Effector memory CD8-positive, alpha-beta T cell (primary cell): ENCODE measurements around the gene MANEAL.

Experiments used
- ATAC-seq: fragments of 150-1000 bp; cut with Tn5 transposase; replicated peaks from 2 replicates; pipeline ENCODE4 v1.10.0; 2021; ENCODE audit warnings: mild to moderate bottlenecking, moderate library complexity
- DNase-seq, 3 experiments: peaks; one replicate each; pipeline ENCODE4 v3.0.0; 2021
- H3K27ac Mint-ChIP-seq, 2 donors: one replicate each; pipeline ENCODE4 v1.8.0; 2022; ENCODE audit warnings: mild to moderate bottlenecking in 2 of 2, mixed read lengths in 2 of 2, moderate library complexity in 2 of 2
- H3K27me3 Mint-ChIP-seq, 2 donors: one replicate each; pipeline ENCODE4 v1.8.0; 2022; ENCODE audit warnings: mixed read lengths in 2 of 2
- H3K36me3 Mint-ChIP-seq: one replicate; pipeline ENCODE4 v1.8.0; 2022; ENCODE audit warnings: mild to moderate bottlenecking, moderate library complexity, mixed read lengths; ENCODE audit not compliant: insufficient read depth
- H3K4me1 Mint-ChIP-seq, 2 donors: one replicate each; pipeline ENCODE4 v1.8.0; 2022; ENCODE audit warnings: low read depth in 2 of 2, mixed read lengths in 2 of 2
- H3K4me3 Mint-ChIP-seq, 2 donors: one replicate each; pipeline ENCODE4 v1.8.0; 2022; ENCODE audit warnings: mild to moderate bottlenecking in 2 of 2, mixed read lengths in 2 of 2, moderate library complexity in 2 of 2
- H3K9me3 Mint-ChIP-seq, 2 donors: one replicate each; pipeline ENCODE4 v1.8.0; 2022; ENCODE audit warnings: mixed read lengths in 2 of 2

Gene MANEAL

DNA sequence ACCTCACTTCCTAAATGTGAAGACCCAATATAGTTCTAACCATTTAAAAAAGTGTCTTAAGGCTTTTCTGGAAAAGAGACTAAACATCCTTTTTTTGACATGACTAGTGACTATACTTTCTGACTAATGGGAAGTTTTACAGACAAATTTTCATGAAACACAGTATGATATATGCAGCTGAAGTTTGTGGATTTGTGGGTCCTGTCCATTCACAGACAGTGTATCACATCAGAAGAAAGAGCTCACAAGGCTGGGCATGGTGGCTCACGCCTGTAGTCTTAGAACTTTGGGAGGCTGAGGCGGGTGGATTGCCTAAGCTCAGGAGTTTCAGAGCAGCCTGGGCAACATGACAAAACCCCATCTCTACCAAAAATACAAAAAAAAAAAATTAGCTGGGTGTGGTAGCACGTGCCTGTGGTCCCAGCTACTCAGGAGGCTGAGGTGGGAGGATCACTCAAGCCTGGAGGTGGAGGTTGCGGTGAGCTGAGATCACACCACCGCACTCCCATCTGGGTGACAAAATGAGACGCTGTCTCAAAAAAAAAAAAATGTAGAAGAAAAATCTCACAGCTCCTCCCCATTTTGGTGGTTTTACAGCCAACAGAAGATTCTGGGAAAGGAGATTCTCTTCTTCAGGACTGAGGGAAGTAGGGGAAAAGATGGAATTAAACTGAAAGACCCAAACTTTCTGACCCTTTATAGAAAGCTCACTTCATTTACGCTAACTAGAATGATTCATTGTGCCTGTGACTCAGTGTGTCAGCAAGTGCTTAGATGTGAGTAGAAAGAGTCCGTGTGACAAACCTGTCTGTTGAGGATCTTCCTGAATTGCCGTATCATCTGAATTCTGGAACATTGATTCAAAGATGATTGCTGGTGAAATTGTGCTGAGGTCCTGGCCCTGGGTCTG, 29.5 kb downstream of the MANEAL start:
- H3K4me1 Mint-ChIP-seq = peaks cover 3 to 6% of the 10 kb centered on the region in 2 donors
- ATAC-seq (peak; percentile 75), DNase-seq (no peak)
- peaks cover 48% of the 10 kb centered on the region for H3K36me3 Mint-ChIP-seq
- no peak overlapping the region for H3K4me3 Mint-ChIP-seq
- no peaks in the 10 kb centered on the region for H3K27me3 Mint-ChIP-seq
- peak overlapping the region; percentile 44 to 85 for H3K27ac Mint-ChIP-seq
- no peaks in the 10 kb centered on the region for H3K9me3 Mint-ChIP-seq

DNA sequence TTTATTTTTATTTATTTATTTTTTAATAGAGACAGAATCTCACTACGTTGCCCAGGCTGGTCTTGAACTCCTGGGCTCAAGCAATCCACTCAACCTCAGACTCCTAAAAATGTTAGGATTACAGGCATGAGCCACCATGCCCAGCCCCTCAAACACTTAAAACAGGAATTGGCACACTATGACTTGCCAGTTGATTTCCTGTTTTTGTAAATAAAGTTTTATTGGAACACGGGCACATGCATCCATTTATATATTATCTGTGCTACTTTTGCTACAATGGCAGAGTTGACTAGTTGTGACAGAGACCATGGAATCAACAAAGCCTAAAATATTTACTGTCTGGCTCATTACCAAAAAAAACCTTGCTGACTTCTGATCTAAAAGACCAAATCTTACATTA, 30.4 kb downstream of the MANEAL start:
- DNase-seq (no peak), ATAC-seq (no peak)
- Mint-ChIP-seq H3K9me3 (no peaks in the 10 kb centered on the region), H3K4me3 (no peak overlapping the region), H3K4me1 (peaks cover 3 to 6% of the 10 kb centered on the region in 2 donors), H3K27me3 (no peaks in the 10 kb centered on the region), H3K27ac (no peak overlapping the region), H3K36me3 (peaks cover 43% of the 10 kb centered on the region)

DNA sequence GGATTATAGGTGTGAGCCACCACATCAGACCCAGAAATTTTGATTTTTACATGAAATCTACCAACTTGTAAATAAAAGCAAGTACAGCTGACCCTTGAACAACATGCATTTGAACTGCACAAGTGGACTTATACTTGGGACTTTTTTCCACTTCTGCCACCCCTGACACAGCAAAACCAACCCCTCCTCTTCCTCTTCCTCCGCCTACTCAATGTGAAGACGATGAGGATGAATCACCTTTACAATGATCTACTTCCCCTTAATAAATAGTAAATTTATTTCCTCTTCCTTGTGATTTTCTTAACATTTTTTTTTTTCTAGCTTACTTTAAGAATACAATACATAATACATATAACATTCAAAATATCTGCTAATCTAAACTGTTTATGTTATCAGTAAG, 31.9 kb downstream of the MANEAL start:
- Mint-ChIP-seq H3K4me3 (no peak overlapping the region), H3K27ac (peak overlapping the region; percentile 44 to 78), H3K4me1 (peaks cover 3 to 6% of the 10 kb centered on the region in 2 donors), H3K27me3 (no peaks in the 10 kb centered on the region), H3K36me3 (peaks cover 50% of the 10 kb centered on the region), H3K9me3 (no peaks in the 10 kb centered on the region)
- DNase-seq (no peak), ATAC-seq (no peak)

DNA sequence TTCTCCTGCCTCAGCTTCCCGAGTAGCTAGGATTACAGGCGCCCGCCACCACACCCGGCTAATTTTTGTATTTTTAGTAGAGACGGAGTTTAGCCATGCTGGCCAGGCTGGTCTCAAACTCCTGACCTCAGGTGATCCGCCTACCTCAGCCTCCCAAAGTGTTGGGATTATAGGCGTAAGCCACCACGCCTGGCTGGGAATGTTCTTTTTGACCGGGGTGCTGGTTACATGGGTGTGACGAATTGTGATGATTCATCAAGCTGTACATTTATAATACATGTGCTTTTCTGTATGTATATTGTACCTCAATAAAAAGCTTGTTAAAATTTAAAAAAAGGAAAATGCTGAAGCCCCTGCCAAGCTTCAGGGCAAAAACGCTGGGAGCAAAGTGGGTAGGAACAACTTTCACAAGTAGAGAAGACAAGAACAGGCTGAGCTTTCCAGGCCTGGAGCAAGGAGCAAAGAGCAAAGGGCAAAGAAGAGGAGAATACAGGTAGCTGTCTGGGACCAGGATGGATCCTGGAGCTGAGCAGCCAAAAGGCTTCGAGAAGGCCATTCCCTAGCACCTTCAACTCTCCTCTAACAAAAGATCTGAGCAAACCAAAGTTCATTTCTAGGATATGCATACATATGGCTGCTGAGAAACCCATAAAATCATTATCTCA, 34.9 kb downstream of the MANEAL start:
- Mint-ChIP-seq H3K4me3 (no peak overlapping the region), H3K27ac (peak overlapping the region in 1 of 2 donors; percentile 62), H3K9me3 (no peaks in the 10 kb centered on the region), H3K27me3 (no peaks in the 10 kb centered on the region), H3K4me1 (peaks cover 2 to 6% of the 10 kb centered on the region in 2 donors), H3K36me3 (peaks cover 46% of the 10 kb centered on the region)
- ATAC-seq (no peak), DNase-seq (no peak)

DNA sequence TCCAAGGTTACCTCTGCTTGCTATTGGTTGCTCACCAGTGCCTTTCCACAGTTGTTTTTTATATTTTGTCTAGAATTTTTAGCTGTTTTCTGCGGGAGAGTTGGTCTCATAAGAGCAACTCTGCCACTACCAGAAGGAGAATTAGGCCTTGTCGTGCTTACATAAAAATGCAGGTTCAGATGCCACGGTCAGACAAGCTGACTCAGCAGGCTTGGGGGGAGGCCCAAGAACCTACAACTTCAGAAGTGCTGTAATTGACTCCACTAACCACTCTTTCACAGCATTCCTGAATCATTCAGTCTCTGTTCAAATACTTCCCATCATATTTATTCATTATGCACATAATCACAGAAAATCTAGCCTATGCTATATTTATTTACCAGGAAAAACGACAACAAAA, 37.5 kb downstream of the MANEAL start:
- Mint-ChIP-seq H3K27me3 (no peaks in the 10 kb centered on the region), H3K9me3 (no peaks in the 10 kb centered on the region), H3K4me1 (peaks cover 0 to 2% of the 10 kb centered on the region in 2 donors), H3K27ac (no peak overlapping the region), H3K4me3 (no peak overlapping the region), H3K36me3 (peaks cover 60% of the 10 kb centered on the region)
- no peak for ATAC-seq
- DNase-seq = no peak

DNA sequence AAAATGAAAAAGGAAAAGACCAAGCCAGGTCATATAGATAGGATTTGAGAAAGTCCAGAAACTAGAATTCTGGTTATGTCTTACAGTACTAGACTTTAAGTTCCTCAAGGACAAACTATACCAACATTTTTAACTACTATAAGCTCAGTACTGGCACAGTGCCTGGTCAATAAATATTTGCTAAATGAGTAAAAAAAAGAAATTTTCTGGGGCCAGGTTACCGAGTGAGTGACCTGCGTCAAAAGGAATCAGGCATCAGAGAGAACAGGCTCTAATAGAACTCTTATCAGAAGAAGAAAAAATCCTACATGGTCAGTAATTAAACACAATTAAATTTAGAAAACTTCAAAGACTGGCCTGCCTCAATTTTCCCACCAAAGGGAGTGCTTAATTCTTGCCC, 38.2 kb downstream of the MANEAL start:
- DNase-seq (no peak), ATAC-seq (no peak)
- Mint-ChIP-seq H3K9me3 (no peaks in the 10 kb centered on the region), H3K4me3 (no peak overlapping the region), H3K27me3 (no peaks in the 10 kb centered on the region), H3K36me3 (peaks cover 60% of the 10 kb centered on the region), H3K4me1 (peaks cover 0 to 2% of the 10 kb centered on the region in 2 donors), H3K27ac (no peak overlapping the region)

DNA sequence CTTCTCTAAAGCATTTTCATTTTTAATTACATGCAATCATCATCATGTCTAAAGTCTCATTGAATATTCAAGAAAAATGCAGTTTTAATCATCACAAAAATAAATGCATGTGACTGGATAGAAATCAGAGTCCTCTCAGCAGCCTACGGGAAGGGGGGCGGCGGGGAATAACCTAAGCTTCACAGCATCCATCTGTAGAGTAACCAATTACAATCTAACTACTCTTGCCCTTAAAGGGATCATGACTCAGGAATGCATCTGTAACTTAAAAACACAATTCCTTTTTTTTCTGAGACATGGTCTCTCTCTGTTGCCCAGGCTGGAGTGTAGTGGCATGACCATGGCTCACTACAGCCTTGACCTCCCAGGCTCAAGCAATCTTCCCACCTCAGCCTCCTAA, 43.1 kb downstream of the MANEAL start:
- peaks cover 0 to 3% of the 10 kb centered on the region in 2 donors for H3K4me1 Mint-ChIP-seq
- ATAC-seq (no peak), DNase-seq (no peak)
- no peaks in the 10 kb centered on the region for H3K9me3 Mint-ChIP-seq
- H3K36me3 Mint-ChIP-seq = peaks cover 64% of the 10 kb centered on the region
- no peak overlapping the region for H3K27ac Mint-ChIP-seq
- H3K4me3 Mint-ChIP-seq = no peak overlapping the region
- H3K27me3 Mint-ChIP-seq = no peaks in the 10 kb centered on the region

DNA sequence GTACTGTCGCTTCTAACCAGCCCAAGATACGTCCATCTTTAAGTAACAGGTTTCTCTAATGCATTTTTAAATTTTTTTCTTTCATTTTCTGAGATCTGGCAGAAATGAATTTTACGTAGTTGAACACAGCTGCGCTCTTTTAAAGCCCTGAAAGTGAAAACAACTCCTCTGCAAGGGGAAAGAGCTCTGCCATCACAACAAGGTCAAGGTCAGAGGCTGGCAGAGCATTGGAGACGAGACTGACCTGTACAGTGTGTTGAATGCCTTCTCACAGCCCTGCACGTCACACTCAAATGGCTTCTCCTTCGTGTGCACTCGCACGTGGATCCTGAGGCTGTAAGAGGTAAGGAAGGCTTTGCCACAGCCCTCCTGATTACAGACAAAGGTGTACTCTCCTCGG, 46.0 kb downstream of the MANEAL start:
- no peak overlapping the region for H3K4me3 Mint-ChIP-seq
- peaks cover 43% of the 10 kb centered on the region for H3K36me3 Mint-ChIP-seq
- DNase-seq (no peak), ATAC-seq (no peak)
- peak overlapping the region in 1 of 2 donors; percentile 26 for H3K27ac Mint-ChIP-seq
- no peaks in the 10 kb centered on the region for H3K9me3 Mint-ChIP-seq
- H3K4me1 Mint-ChIP-seq = peaks cover 5 to 21% of the 10 kb centered on the region in 2 donors
- no peaks in the 10 kb centered on the region for H3K27me3 Mint-ChIP-seq

DNA sequence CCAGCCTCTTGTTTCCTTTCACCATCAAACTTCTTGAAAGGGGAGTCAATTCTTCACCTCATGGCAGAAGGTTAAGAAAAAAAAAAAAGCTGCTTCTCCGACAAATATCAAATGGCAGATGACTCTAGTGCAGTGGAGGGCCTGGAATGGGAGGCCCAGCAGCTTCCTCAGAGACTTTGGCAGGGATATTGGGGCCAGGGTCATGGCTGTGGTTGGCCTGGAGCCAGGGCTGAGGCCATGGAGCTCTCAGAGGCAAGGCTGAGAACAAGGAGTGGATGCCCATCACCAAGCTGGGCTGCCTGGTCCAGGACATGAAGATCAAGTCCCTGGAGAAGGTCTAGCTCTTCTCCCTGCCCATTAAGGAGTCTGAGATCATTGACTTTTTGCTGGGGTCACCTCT, 47.1 kb downstream of the MANEAL start:
- ATAC-seq = no peak
- H3K27ac Mint-ChIP-seq = peak overlapping the region in 1 of 2 donors; percentile 26

DNA sequence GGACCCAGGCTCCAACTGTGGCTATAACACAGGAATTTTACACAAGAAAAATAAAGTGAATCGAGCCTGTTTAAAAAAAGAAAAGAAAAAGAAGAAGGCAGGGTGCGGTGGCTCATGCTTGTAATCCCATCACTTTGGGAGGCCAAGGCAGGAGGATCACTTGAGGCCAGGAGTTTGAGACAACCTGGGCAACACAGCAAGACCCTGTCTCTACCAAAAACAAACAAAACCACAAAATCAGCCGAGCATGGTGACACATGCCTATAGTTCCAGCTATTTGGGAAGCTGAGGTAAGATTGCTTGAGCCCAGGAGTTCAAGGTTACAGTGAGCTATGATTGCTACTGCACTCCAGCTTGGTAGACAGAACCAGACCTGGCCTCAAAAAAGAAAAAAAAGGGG, 48.0 kb downstream of the MANEAL start:
- no peak for ATAC-seq
- peaks cover 33% of the 10 kb centered on the region for H3K36me3 Mint-ChIP-seq
- no peak for DNase-seq
- no peaks in the 10 kb centered on the region for H3K27me3 Mint-ChIP-seq
- H3K4me3 Mint-ChIP-seq = no peak overlapping the region
- H3K4me1 Mint-ChIP-seq = peaks cover 8 to 38% of the 10 kb centered on the region in 2 donors
- H3K27ac Mint-ChIP-seq = no peak overlapping the region
- no peaks in the 10 kb centered on the region for H3K9me3 Mint-ChIP-seq

More for the DNA sequence above, 47.1 kb downstream of the MANEAL start:
- H3K27me3 Mint-ChIP-seq = no peaks in the 10 kb centered on the region
- no peaks in the 10 kb centered on the region for H3K9me3 Mint-ChIP-seq
- no peak for DNase-seq
- no peak overlapping the region for H3K4me3 Mint-ChIP-seq
- peaks cover 5 to 31% of the 10 kb centered on the region in 2 donors for H3K4me1 Mint-ChIP-seq
- H3K36me3 Mint-ChIP-seq = peaks cover 37% of the 10 kb centered on the region

DNA sequence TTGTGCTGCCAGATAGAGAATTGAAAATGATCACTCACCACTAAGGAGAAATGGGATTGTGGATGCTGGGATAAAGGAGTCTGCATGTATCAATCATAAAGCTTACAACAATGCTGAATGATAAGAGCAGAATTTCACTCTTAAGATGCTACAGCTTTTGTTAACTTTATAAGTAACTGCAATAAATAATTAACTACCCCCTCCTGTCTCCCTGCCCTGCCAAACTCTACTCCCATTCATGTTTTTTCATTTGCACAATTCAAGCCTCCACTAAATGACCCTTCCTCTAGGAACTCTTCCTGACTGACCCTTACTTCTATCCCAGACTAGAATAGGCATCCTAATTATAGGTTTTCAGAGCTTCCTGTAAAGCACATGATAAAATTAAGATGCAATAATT, 50.9 kb downstream of the MANEAL start:
- Mint-ChIP-seq H3K36me3 (peaks cover 25% of the 10 kb centered on the region), H3K27ac (peak overlapping the region in 1 of 2 donors; percentile 3), H3K4me1 (peaks cover 12 to 49% of the 10 kb centered on the region in 2 donors), H3K9me3 (no peaks in the 10 kb centered on the region), H3K27me3 (no peaks in the 10 kb centered on the region), H3K4me3 (no peak overlapping the region)
- no peak for DNase-seq
- ATAC-seq = no peak

DNA sequence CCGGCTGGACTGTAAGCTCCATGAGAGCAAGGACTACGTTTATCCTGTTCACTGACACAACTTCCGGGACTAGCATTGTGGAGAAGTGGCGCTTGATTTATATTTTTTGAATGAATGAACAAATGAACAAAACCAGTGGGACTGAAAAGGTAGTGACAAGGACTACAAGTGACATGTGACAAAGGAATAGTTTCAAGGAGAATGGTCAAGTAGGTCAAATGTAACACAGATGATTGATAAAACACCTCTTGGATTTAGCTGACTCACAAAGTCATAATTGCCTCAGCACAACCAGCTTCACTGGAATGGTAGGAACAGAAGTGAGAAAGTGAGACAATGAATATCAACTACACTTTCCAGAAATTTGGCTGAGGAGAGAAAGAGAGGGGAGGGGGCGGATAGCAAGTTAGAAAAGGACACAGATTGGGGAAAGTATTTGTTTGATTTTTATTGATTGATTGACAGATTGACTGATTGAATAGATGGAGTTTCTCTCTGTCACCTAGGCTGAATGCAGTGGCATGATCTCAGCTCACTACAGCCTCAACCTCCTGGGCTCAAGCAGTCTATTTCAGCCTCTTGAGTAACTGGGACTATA, 51.5 kb downstream of the MANEAL start:
- H3K27ac Mint-ChIP-seq = peak overlapping the region; percentile 3 to 83
- no peaks in the 10 kb centered on the region for H3K27me3 Mint-ChIP-seq
- peaks cover 19% of the 10 kb centered on the region for H3K36me3 Mint-ChIP-seq
- ATAC-seq (no peak), DNase-seq (no peak)
- H3K4me3 Mint-ChIP-seq = no peak overlapping the region
- H3K4me1 Mint-ChIP-seq = peaks cover 12 to 49% of the 10 kb centered on the region in 2 donors
- no peaks in the 10 kb centered on the region for H3K9me3 Mint-ChIP-seq

DNA sequence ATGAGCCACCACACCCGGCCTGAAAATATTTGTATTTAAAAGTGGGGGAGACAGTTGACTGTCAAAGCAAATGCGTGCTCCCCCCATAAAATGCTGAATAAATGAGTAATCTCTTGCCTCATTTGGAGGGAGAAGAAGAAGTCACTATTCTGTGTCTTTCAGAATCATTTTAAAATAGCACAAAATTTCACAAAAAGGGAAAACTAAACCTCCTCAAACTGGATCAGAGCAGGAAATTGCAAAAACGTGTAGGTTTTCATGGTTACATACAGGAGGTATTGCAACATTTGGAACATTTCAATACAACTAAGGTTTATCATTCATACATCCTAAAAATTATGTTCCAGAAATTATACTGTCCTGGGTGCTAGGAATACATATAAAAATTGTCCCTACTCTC, 52.1 kb downstream of the MANEAL start:
- H3K4me1 Mint-ChIP-seq = peaks cover 12 to 49% of the 10 kb centered on the region in 2 donors
- peaks cover 13% of the 10 kb centered on the region for H3K36me3 Mint-ChIP-seq
- H3K27ac Mint-ChIP-seq = peak overlapping the region in 1 of 2 donors; percentile 83
- DNase-seq (no peak), ATAC-seq (no peak)
- H3K4me3 Mint-ChIP-seq = no peak overlapping the region
- H3K27me3 Mint-ChIP-seq = no peaks in the 10 kb centered on the region
- H3K9me3 Mint-ChIP-seq = no peaks in the 10 kb centered on the region
